GM18505 (cell line): ENCODE results near the gene ZFYVE28.

Source experiments
- ATAC-seq: cut with Tn5 transposase; IDR thresholded peaks from one replicate; pipeline ENCODE4 v1.9.1; 2021; ENCODE audit not compliant: unreplicated experiment
- POLR2A ChIP-seq: IDR thresholded peaks from 4 replicates; pipeline ENCODE4 v1.6.1; 2011; ENCODE audit warnings: borderline replicate concordance; ENCODE audit not compliant: insufficient read depth, insufficient read length; ENCODE audit errors: extremely low read depth

Gene ZFYVE28

GRCh38 chr4:2451036-2451520 is 32.6 kb upstream of the ZFYVE28 start:
- no peak for TF ChIP-seq POLR2A
- ATAC-seq: no peak

GRCh38 chr4:2450394-2451035 is 32.1 kb upstream of the ZFYVE28 start:
- TF ChIP-seq POLR2A: no peak
- no peak for ATAC-seq

- no peak for ATAC-seq
- no peak for TF ChIP-seq POLR2A
These were observed 31.3 kb upstream of the ZFYVE28 start for GRCh38 chr4:2449511-2450392.

GRCh38 chr4:2449051-2449450 is 30.6 kb upstream of the ZFYVE28 start:
- no peak for TF ChIP-seq POLR2A
- ATAC-seq: no peak

GRCh38 chr4:2448589-2448988 is 30.1 kb upstream of the ZFYVE28 start:
- ATAC-seq: no peak
- TF ChIP-seq POLR2A: no peak

- no peak for ATAC-seq
- TF ChIP-seq POLR2A: no peak
These were observed 28.5 kb upstream of the ZFYVE28 start for GRCh38 chr4:2446656-2447564.

GRCh38 chr4:2445571-2445970 is 27.1 kb upstream of the ZFYVE28 start:
- TF ChIP-seq POLR2A: no peak
- no peak for ATAC-seq

- no peak for ATAC-seq
- TF ChIP-seq POLR2A: no peak
These were observed 26.7 kb upstream of the ZFYVE28 start for GRCh38 chr4:2445130-2445529.

- ATAC-seq: no peak
- no peak for TF ChIP-seq POLR2A
These were observed 25.7 kb upstream of the ZFYVE28 start for GRCh38 chr4:2443956-2444740.

- ATAC-seq: no peak
- TF ChIP-seq POLR2A: no peak
These were observed 24.8 kb upstream of the ZFYVE28 start for GRCh38 chr4:2443061-2443730.

- TF ChIP-seq POLR2A: no peak
- no peak for ATAC-seq
These were observed 23.9 kb upstream of the ZFYVE28 start for GRCh38 chr4:2442175-2442993.
